ENCODE measurements around the gene MECP2. TPM values are rescaled to one million over a fixed set of nuclear protein-coding genes. Genes with fewer than 3 reads are reported as not detected.
"Not testable (repeated sequence)": the region's sequence is repeated elsewhere in the genome, so short reads cannot be mapped to it uniquely, and the experiment has no call there.

Gene MECP2
- total RNA-seq (10 to 100 TPM; 33.5 to 39.3 (median 37.6) TPM), polyA plus RNA-seq (10 to 100 TPM; 14.0 to 18.5 TPM)
- long read RNA-seq, donor 1, full-length matches to known transcripts: 26 of 57 reads
- long read RNA-seq, donor 1, partial matches to known transcripts: 7 of 57 reads
- long read RNA-seq, donor 1, other reads (novel, unspliced or antisense): 24 of 57 reads
- long read RNA-seq, donor 2, full-length matches to known transcripts: 13 of 45 reads
- long read RNA-seq, donor 2, partial matches to known transcripts: 9 of 45 reads
- long read RNA-seq, donor 2, other reads (novel, unspliced or antisense): 23 of 45 reads
- long read RNA-seq, donor 3, partial matches to known transcripts: 2 of 24 reads
- long read RNA-seq, donor 3, other reads (novel, unspliced or antisense): 20 of 24 reads

DNA sequence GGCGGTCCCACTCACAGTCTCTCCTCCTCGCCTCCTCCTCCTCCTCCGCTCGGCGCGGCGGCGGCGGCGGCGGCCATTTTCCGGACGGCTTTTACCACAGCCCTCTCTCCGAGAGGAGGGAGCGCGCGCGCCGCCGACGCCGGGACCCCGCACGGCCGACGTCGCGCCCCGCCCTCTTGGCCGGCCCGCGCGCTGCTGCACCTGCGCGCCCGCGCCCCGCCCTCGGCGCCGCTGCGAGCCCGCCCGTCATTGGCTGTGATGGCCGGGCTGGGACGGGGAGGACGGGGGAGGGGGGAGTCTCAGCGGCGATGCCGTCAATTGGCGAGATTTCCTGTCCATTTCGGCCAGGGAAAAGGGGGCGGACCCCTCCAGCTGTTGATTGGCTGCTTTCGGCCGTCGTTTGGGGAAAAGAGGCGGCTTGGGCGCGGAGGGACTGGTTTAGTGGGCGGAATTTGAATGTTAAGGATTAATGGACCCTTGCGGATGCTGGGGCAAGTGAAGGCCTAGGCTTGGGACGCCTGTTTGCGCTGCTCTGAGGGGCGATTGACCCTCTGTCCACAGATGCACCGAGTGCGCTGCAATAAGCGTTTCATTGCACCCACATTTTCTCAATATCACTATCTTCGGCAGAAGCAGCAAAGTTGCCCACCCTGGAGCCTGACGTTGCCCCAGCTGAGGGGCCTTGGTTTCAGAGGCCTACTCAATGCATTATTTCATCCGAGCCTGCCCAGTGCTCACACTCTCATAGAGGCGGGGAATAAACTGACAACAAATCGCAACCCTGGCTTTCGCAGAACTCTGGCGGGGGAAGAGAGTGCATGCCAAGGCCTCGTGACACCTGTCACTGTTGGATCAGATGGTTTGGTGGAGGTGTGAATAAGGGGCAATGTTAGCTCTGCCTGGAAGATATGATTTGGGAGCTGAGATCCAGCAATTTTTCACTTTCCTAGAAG lies at the start of gene MECP2:
Gene MECP2, minus strand, starts transcription at position 129 of the 953 bp plus-strand sequence.
- no peak for TF ChIP-seq CTCF (IDR thresholded peaks at IDR 0.05)
- H3K4me1 ChIP-seq: peaks cover 2 to 39% (median 33%) of the 10 kb centered on the region in 9 donors
- H3K27ac ChIP-seq: peak within 1 kb of the TSS; percentile 92 to 98 (median 96)
- DNase-seq (peak; percentile 90 to 93), ATAC-seq (peak; percentile 87 to 94 (median 92))
- WGBS, 2 donors: 8 to 11% methylated on average over 25 to 48 of the region's 75 CpGs
- H3K36me3 ChIP-seq: no peaks in the 10 kb centered on the region
- peak within 1 kb of the TSS; percentile 44 to 81 (median 72) for H3K4me3 ChIP-seq
- H3K9me3 ChIP-seq: no peaks in the 10 kb centered on the region
- intact Hi-C loops (cut with DNase I): loop anchor here in 2 of 10 donors (5.0 to 10.0 kb wide), 2 partner anchors 73 to 86 kb away; no protein-coding TSS in a partner anchor
- H3K27me3 ChIP-seq: peaks cover 0 to 56% (median 0%) of the 10 kb centered on the region in 7 donors

DNA sequence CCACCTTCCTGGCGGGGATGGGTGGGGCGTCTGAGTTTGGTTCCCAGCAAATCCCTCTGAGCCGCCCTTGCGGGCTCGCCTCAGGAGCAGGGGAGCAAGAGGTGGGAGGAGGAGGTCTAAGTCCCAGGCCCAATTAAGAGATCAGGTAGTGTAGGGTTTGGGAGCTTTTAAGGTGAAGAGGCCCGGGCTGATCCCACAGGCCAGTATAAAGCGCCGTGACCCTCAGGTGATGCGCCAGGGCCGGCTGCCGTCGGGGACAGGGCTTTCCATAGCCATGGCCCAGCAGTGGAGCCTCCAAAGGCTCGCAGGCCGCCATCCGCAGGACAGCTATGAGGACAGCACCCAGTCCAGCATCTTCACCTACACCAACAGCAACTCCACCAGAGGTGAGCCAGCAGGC lies 46.5 kb upstream of the MECP2 start, which contains the start of gene OPN1LW:
Gene OPN1LW, plus strand, starts transcription at position 234 of the 400 bp plus-strand sequence. Its CDS starts 41 bp downstream, at position 275.
- DNase-seq; H3K27ac ChIP-seq; H3K4me3 ChIP-seq; ATAC-seq; H3K4me1 ChIP-seq; H3K9me3 ChIP-seq; H3K36me3 ChIP-seq; intact Hi-C loops (cut with DNase I); H3K27me3 ChIP-seq: not testable (repeated sequence)
- WGBS, 2 donors: 98 to 100% methylated on average over 10 to 13 of the region's 15 CpGs

DNA sequence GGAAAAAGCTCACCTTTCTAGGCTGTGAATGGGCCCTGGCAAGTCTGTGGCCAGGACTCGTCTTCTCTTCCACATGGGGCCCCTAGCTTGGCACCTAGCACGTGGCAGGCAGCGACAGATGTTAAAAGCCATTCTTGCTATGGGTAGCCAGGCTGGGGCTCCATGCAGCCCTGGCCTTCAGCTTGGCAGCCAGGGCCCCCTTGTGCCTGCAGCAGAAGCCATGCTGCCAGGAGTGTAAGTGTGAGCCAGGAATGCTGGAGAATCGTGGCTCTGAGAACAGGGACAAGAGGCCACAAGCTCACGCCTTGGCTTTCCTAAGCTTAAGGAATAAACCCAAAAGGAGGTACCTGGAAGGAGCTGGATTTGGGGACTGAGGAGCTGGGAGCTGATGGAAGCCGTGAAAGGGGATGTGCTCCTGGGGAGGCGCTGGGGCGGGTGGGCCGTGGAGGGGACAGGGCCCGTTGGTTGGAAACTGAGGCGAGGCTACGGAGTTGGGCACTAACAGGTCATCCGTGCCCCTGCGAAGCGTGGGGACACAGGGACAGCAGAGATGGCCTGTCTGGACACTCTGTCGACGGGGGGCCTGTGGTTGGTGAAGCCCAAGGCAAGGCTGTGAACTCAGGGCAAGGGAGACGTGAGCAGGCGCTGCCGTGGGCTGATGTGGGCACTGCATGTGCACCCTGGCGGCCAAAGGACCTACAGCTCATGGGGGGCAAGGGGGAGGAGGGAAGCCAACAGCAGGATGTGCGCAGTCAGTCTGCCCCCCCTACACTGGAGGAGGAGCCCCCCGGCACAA lies 45.6 kb upstream of the MECP2 start:
- H3K9me3 ChIP-seq: no peaks in the 10 kb centered on the region
- no peak overlapping the region for H3K4me3 ChIP-seq
- no peaks in the 10 kb centered on the region for H3K36me3 ChIP-seq
- intact Hi-C loops (cut with DNase I): no loop called here
- TF ChIP-seq CTCF (IDR thresholded peaks at IDR 0.05): no peak
- H3K27me3 ChIP-seq: peaks cover 0 to 11% (median 0%) of the 10 kb centered on the region in 7 donors
- 88 to 92% methylated on average over 18 to 23 of the region's 23 CpGs for WGBS, 2 donors
- H3K27ac ChIP-seq: no peak overlapping the region
- no peak for DNase-seq
- no peaks in the 10 kb centered on the region for H3K4me1 ChIP-seq
- no peak for ATAC-seq

- peaks cover 0 to 13% (median 0%) of the 10 kb centered on the region in 7 donors for H3K27me3 ChIP-seq
- no peak for ATAC-seq
- no peak overlapping the region for H3K4me3 ChIP-seq
- intact Hi-C loops (cut with DNase I): no loop called here
- no peaks in the 10 kb centered on the region for H3K9me3 ChIP-seq
- WGBS, 2 donors: 84 to 92% methylated on average over 8 of the region's 8 CpGs
- no peak for TF ChIP-seq CTCF (IDR thresholded peaks at IDR 0.05)
- no peak overlapping the region for H3K27ac ChIP-seq
- no peaks in the 10 kb centered on the region for H3K4me1 ChIP-seq
- no peak for DNase-seq
- H3K36me3 ChIP-seq: no peaks in the 10 kb centered on the region
Observed at GRCh38 chrX:154142386-154142785, 44.9 kb upstream of the MECP2 start.
